Karpas-422 (cell line): ENCODE data around the gene SHH. TPM values are rescaled to one million over a fixed set of nuclear protein-coding genes. Genes with fewer than 3 reads are reported as not detected.

Experiments used
- DNase-seq: peaks from one replicate; pipeline ENCODE4 v3.0.0-alpha.2; 2015
- H2AFZ ChIP-seq: fragments of 200-600 bp; sonication (generic); 2 replicates; pipeline ENCODE4 v1.6.1; 2014; ENCODE audit warnings: antibody characterized with exemption, low read length, mixed read lengths
- H3K27ac ChIP-seq: fragments of 200-600 bp; sonication (generic); 2 replicates; pipeline ENCODE4 v1.5.1; 2014; ENCODE audit warnings: mild to moderate bottlenecking, low read length, moderate library complexity
- H3K27me3 ChIP-seq: fragments of 200-600 bp; sonication (generic); 2 replicates; pipeline ENCODE4 v1.6.1; 2014; ENCODE audit warnings: low read length, mixed read lengths
- H3K36me3 ChIP-seq: fragments of 200-600 bp; sonication (generic); 2 replicates; pipeline ENCODE4 v1.6.1; 2014; ENCODE audit warnings: low read length, mixed read lengths; ENCODE audit not compliant: insufficient read depth
- H3K4me1 ChIP-seq: fragments of 200-600 bp; sonication (generic); 2 replicates; pipeline ENCODE4 v1.6.1; 2014; ENCODE audit warnings: mild to moderate bottlenecking, low read length, mixed read lengths
- H3K4me2 ChIP-seq: fragments of 200-600 bp; sonication (generic); 2 replicates; pipeline ENCODE4 v1.6.1; 2014; ENCODE audit warnings: low read length, low read depth, mild to moderate bottlenecking; ENCODE audit not compliant: poor library complexity, severe bottlenecking
- H3K4me3 ChIP-seq: fragments of 200-600 bp; sonication (generic); 2 replicates; pipeline ENCODE4 v1.5.1; 2014; ENCODE audit warnings: mild to moderate bottlenecking, antibody characterized with exemption, low read length, mixed read lengths
- H3K79me2 ChIP-seq: fragments of 200-600 bp; sonication (generic); 2 replicates; pipeline ENCODE4 v1.6.1; 2014; ENCODE audit warnings: mild to moderate bottlenecking, low read length, mixed read lengths
- H3K9ac ChIP-seq: fragments of 200-600 bp; sonication (generic); 2 replicates; pipeline ENCODE4 v1.6.0; 2014; ENCODE audit warnings: low read length
- H3K9me2 ChIP-seq: fragments of 200-600 bp; sonication (generic), shearing (Covaris generic); replicated peaks from 2 replicates; pipeline ENCODE4 v1.6.0; 2014; ENCODE audit warnings: mild to moderate bottlenecking, low read length, moderate library complexity; ENCODE audit not compliant: insufficient read depth
- H3K9me3 ChIP-seq: fragments of 300-700, 200-600 bp; sonication (generic); 2 replicates; pipeline ENCODE4 v1.6.1; 2014; ENCODE audit warnings: low read length, mixed read lengths
- H4K20me1 ChIP-seq: fragments of 200-600 bp; sonication (generic); 2 replicates; pipeline ENCODE4 v1.6.1; 2014; ENCODE audit warnings: mild to moderate bottlenecking, antibody characterized with exemption, low read length, low read depth; ENCODE audit not compliant: insufficient read depth
- total RNA-seq: library from RNA; depleted of rRNA; stranded (reverse); fragments of >200 nt; shearing (Covaris generic); gene quantifications from 2 replicates; pipeline ENCODE4 v1.2.3, GENCODE V29; 2014; ENCODE audit warnings: low replicate concordance

SHH gene
- total RNA-seq, 1 experiment from 2014 or later, result not detected

- Histone ChIP-seq H2AFZ (no peak overlapping the region), H4K20me1 (peaks cover 9% of the 10 kb centered on the region), H3K9me2 (no peaks in the 10 kb centered on the region), H3K27ac (no peak overlapping the region), H3K36me3 (peaks cover 4% of the 10 kb centered on the region; the same call in 1 of the 2 replicates), H3K4me1 (no peaks in the 10 kb centered on the region), H3K4me3 (no peak overlapping the region), H3K9me3 (no peaks in the 10 kb centered on the region), H3K27me3 (no peaks in the 10 kb centered on the region), H3K9ac (no peak overlapping the region), H3K79me2 (peaks cover 57% of the 10 kb centered on the region), H3K4me2 (no peak overlapping the region)
- no peak for DNase-seq
Observed at GRCh38 chr7:155762036-155762435, 50.2 kb downstream of the SHH start.

GRCh38 chr7:155761162-155761561, 51.1 kb downstream of the SHH start:
- no peak overlapping the region for H3K27ac ChIP-seq
- no peak overlapping the region for H3K4me2 ChIP-seq
- no peaks in the 10 kb centered on the region for H3K9me2 ChIP-seq
- H3K9ac ChIP-seq, result no peak overlapping the region
- H2AFZ ChIP-seq, result no peak overlapping the region
- H3K4me3 ChIP-seq, result no peak overlapping the region
- H3K36me3 ChIP-seq, result peaks cover 4% of the 10 kb centered on the region; the same call in 1 of the 2 replicates
- peaks cover 9% of the 10 kb centered on the region for H4K20me1 ChIP-seq
- peaks cover 65% of the 10 kb centered on the region for H3K79me2 ChIP-seq
- no peak for DNase-seq
- no peaks in the 10 kb centered on the region; the same call in 1 of the 2 replicates for H3K4me1 ChIP-seq
- no peaks in the 10 kb centered on the region for H3K27me3 ChIP-seq
- H3K9me3 ChIP-seq, result no peaks in the 10 kb centered on the region

- Histone ChIP-seq H3K9me2 (no peaks in the 10 kb centered on the region), H3K36me3 (peaks cover 4% of the 10 kb centered on the region; the same call in 1 of the 2 replicates), H3K4me3 (no peak overlapping the region), H3K9ac (no peak overlapping the region), H4K20me1 (peaks cover 9% of the 10 kb centered on the region), H3K4me1 (no peaks in the 10 kb centered on the region; the same call in 1 of the 2 replicates), H3K4me2 (no peak overlapping the region), H3K27me3 (no peaks in the 10 kb centered on the region), H3K27ac (no peak overlapping the region), H2AFZ (no peak overlapping the region), H3K9me3 (no peaks in the 10 kb centered on the region), H3K79me2 (peaks cover 76% of the 10 kb centered on the region)
- DNase-seq, result no peak
Observed at GRCh38 chr7:155759740-155760430, 52.4 kb downstream of the SHH start.

GRCh38 chr7:155758348-155758747, 53.9 kb downstream of the SHH start:
- H4K20me1 ChIP-seq, result peaks cover 9% of the 10 kb centered on the region

GRCh38 chr7:155756322-155756721, 55.9 kb downstream of the SHH start:
- peaks cover 14% of the 10 kb centered on the region for H4K20me1 ChIP-seq
- H3K9me3 ChIP-seq, result no peaks in the 10 kb centered on the region
- no peak overlapping the region for H3K9ac ChIP-seq
- H2AFZ ChIP-seq, result no peak overlapping the region
- peaks cover 33% of the 10 kb centered on the region for H3K4me1 ChIP-seq
- no peaks in the 10 kb centered on the region for H3K27me3 ChIP-seq
- DNase-seq, result no peak
- no peak overlapping the region for H3K4me2 ChIP-seq
- no peak overlapping the region for H3K4me3 ChIP-seq
- H3K79me2 ChIP-seq, result peaks cover 96% of the 10 kb centered on the region
- H3K27ac ChIP-seq, result no peak overlapping the region
- no peaks in the 10 kb centered on the region for H3K9me2 ChIP-seq
- peaks cover 12% of the 10 kb centered on the region; the same call in 1 of the 2 replicates for H3K36me3 ChIP-seq

More at GRCh38 chr7:155758348-155758747, 53.9 kb downstream of the SHH start:
- no peaks in the 10 kb centered on the region for H3K27me3 ChIP-seq
- H3K9me3 ChIP-seq, result no peaks in the 10 kb centered on the region
- H3K4me2 ChIP-seq, result no peak overlapping the region
- H3K27ac ChIP-seq, result no peak overlapping the region
- no peak overlapping the region for H2AFZ ChIP-seq
- no peak overlapping the region for H3K4me3 ChIP-seq
- no peak for DNase-seq
- no peaks in the 10 kb centered on the region for H3K9me2 ChIP-seq
- no peak overlapping the region for H3K9ac ChIP-seq
- peaks cover 91% of the 10 kb centered on the region for H3K79me2 ChIP-seq
- H3K4me1 ChIP-seq, result peaks cover 13% of the 10 kb centered on the region
- peaks cover 8% of the 10 kb centered on the region; the same call in 1 of the 2 replicates for H3K36me3 ChIP-seq

GRCh38 chr7:155755026-155755425, 57.2 kb downstream of the SHH start:
- no peak overlapping the region for H3K9ac ChIP-seq
- H2AFZ ChIP-seq, result no peak overlapping the region
- H3K4me3 ChIP-seq, result no peak overlapping the region
- peaks cover 44% of the 10 kb centered on the region for H3K4me1 ChIP-seq
- peaks cover 9% of the 10 kb centered on the region; the same call in 1 of the 2 replicates for H3K36me3 ChIP-seq
- H3K79me2 ChIP-seq, result peaks cover 96% of the 10 kb centered on the region
- no peak overlapping the region for H3K27ac ChIP-seq
- H3K4me2 ChIP-seq, result no peak overlapping the region
- DNase-seq, result no peak
- H3K9me2 ChIP-seq, result no peaks in the 10 kb centered on the region
- no peaks in the 10 kb centered on the region for H3K27me3 ChIP-seq
- no peaks in the 10 kb centered on the region for H3K9me3 ChIP-seq
- peaks cover 11% of the 10 kb centered on the region for H4K20me1 ChIP-seq

- Histone ChIP-seq H3K4me1 (peaks cover 53% of the 10 kb centered on the region), H3K27me3 (no peaks in the 10 kb centered on the region), H3K79me2 (peaks cover 100% of the 10 kb centered on the region), H3K4me3 (no peak overlapping the region), H3K9me2 (no peaks in the 10 kb centered on the region), H3K9ac (no peak overlapping the region), H2AFZ (no peak overlapping the region), H3K27ac (no peak overlapping the region), H3K4me2 (no peak overlapping the region), H4K20me1 (peaks cover 11% of the 10 kb centered on the region), H3K36me3 (peaks cover 8% of the 10 kb centered on the region; the same call in 1 of the 2 replicates), H3K9me3 (no peaks in the 10 kb centered on the region)
- no peak for DNase-seq
Observed at GRCh38 chr7:155754165-155754564, 58.1 kb downstream of the SHH start.

GRCh38 chr7:155753446-155753965, 58.8 kb downstream of the SHH start:
- no peak overlapping the region for H3K9ac ChIP-seq
- H3K27ac ChIP-seq, result no peak overlapping the region; the same call in 1 of the 2 replicates
- no peaks in the 10 kb centered on the region for H3K9me2 ChIP-seq
- no peaks in the 10 kb centered on the region for H3K27me3 ChIP-seq
- peaks cover 58% of the 10 kb centered on the region for H3K4me1 ChIP-seq
- no peak for DNase-seq
- no peak overlapping the region for H3K4me3 ChIP-seq
- peaks cover 15% of the 10 kb centered on the region for H4K20me1 ChIP-seq
- H3K79me2 ChIP-seq, result peaks cover 100% of the 10 kb centered on the region
- no peaks in the 10 kb centered on the region for H3K9me3 ChIP-seq
- H3K36me3 ChIP-seq, result peaks cover 8% of the 10 kb centered on the region; the same call in 1 of the 2 replicates
- peak overlapping the region; percentile 48 for H3K4me2 ChIP-seq
- H2AFZ ChIP-seq, result no peak overlapping the region
